ENCODE measurements around the gene FGG. TPM values are rescaled to one million over a fixed set of nuclear protein-coding genes. Genes with fewer than 3 reads are reported as not detected.

Gene FGG
- polyA plus RNA-seq, 1 donor (not counting 4 experiments of a cell fraction or from before 2014, with no cell fraction given) = 0.17 TPM

GRCh38 chr4:154625971-154626370 lies 13.5 kb upstream of the FGG start:
- H3K4me3 ChIP-seq (ENCODE audit: control insufficient read depth in 2 of 3, extremely low read depth in 1 of 3, insufficient read depth in 2 of 3, low read depth in 1 of 3, low read length in 3 of 3) = no peak overlapping the region
- DNase-seq (ENCODE audit: low read depth, low spot score) (no peak), FAIRE-seq (no peak)
- H3K9ac ChIP-seq (ENCODE audit: control insufficient read depth, extremely low read depth, insufficient read depth, low read length) = no peak overlapping the region
- H3K9me1 ChIP-seq (ENCODE audit: control insufficient read depth, extremely low read depth, insufficient read depth, low read length) = no peaks in the 10 kb centered on the region
- no peaks in the 10 kb centered on the region for H3K36me3 ChIP-seq (ENCODE audit: control insufficient read depth in 2 of 2, extremely low read depth in 1 of 2, insufficient read depth in 2 of 2, low read length in 2 of 2)
- H3K79me2 ChIP-seq (ENCODE audit: control insufficient read depth, insufficient read depth, low read length) = no peaks in the 10 kb centered on the region
- H3K27me3 ChIP-seq (ENCODE audit: control insufficient read depth, extremely low read depth, insufficient read depth, low read length) = no peaks in the 10 kb centered on the region
- no peak for TF ChIP-seq CTCF (optimal IDR thresholded peaks at IDR 0.05 in 1 of 3, IDR thresholded peaks at IDR 0.05 in 1 of 3, conservative IDR thresholded peaks at IDR 0.05 in 1 of 3; ENCODE audit: extremely low read depth in 1 of 3, insufficient read depth in 2 of 3, low read length in 3 of 3)
- TF ChIP-seq EZH2 (IDR thresholded peaks at IDR 0.05; ENCODE audit: low read length) = no peak
- no peaks in the 10 kb centered on the region for H3K9me3 ChIP-seq (ENCODE audit: control insufficient read depth, low read depth, low read length)
- peaks cover 5% of the 10 kb centered on the region for H3K4me1 ChIP-seq (ENCODE audit: control insufficient read depth, extremely low read depth, insufficient read depth, low read length)
- no peak overlapping the region for H3K27ac ChIP-seq (ENCODE audit: control insufficient read depth, insufficient read depth, low read length)
- H4K20me1 ChIP-seq (ENCODE audit: control insufficient read depth, extremely low read depth, insufficient read depth, low read length) = no peaks in the 10 kb centered on the region
- dilution Hi-C loops (cut with MboI; ENCODE audit: extremely low pct_ligation_motif_present, low sequenced_read_pairs) = no loop called here
- H2AFZ ChIP-seq (ENCODE audit: control insufficient read depth, low read length) = no peak overlapping the region
- no peak overlapping the region for H3K4me2 ChIP-seq (ENCODE audit: control insufficient read depth, extremely low read depth, insufficient read depth, low read depth, low read length)

GRCh38 chr4:154623995-154624394 lies 11.5 kb upstream of the FGG start:
- H3K9ac ChIP-seq (ENCODE audit: control insufficient read depth, extremely low read depth, insufficient read depth, low read length) = no peak overlapping the region
- H3K36me3 ChIP-seq (ENCODE audit: control insufficient read depth in 2 of 2, extremely low read depth in 1 of 2, insufficient read depth in 2 of 2, low read length in 2 of 2) = no peaks in the 10 kb centered on the region
- no peak overlapping the region for H3K4me3 ChIP-seq (ENCODE audit: control insufficient read depth in 2 of 3, extremely low read depth in 1 of 3, insufficient read depth in 2 of 3, low read depth in 1 of 3, low read length in 3 of 3)
- DNase-seq (ENCODE audit: low read depth, low spot score) = no peak
- no peaks in the 10 kb centered on the region for H3K9me3 ChIP-seq (ENCODE audit: control insufficient read depth, low read depth, low read length)
- TF ChIP-seq EZH2 (IDR thresholded peaks at IDR 0.05; ENCODE audit: low read length) (no peak), CTCF (optimal IDR thresholded peaks at IDR 0.05 in 1 of 3, IDR thresholded peaks at IDR 0.05 in 1 of 3, conservative IDR thresholded peaks at IDR 0.05 in 1 of 3; ENCODE audit: extremely low read depth in 1 of 3, insufficient read depth in 2 of 3, low read length in 3 of 3) (no peak)
- H3K9me1 ChIP-seq (ENCODE audit: control insufficient read depth, extremely low read depth, insufficient read depth, low read length) = no peaks in the 10 kb centered on the region
- peaks cover 5% of the 10 kb centered on the region for H3K4me1 ChIP-seq (ENCODE audit: control insufficient read depth, extremely low read depth, insufficient read depth, low read length)
- H3K79me2 ChIP-seq (ENCODE audit: control insufficient read depth, insufficient read depth, low read length) = no peaks in the 10 kb centered on the region
- dilution Hi-C loops (cut with MboI; ENCODE audit: extremely low pct_ligation_motif_present, low sequenced_read_pairs) = no loop called here
- no peak overlapping the region for H3K4me2 ChIP-seq (ENCODE audit: control insufficient read depth, extremely low read depth, insufficient read depth, low read depth, low read length)
- H3K27ac ChIP-seq (ENCODE audit: control insufficient read depth, insufficient read depth, low read length) = no peak overlapping the region
- H2AFZ ChIP-seq (ENCODE audit: control insufficient read depth, low read length) = no peak overlapping the region
- H3K27me3 ChIP-seq (ENCODE audit: control insufficient read depth, extremely low read depth, insufficient read depth, low read length) = no peaks in the 10 kb centered on the region
- no peak for FAIRE-seq
- no peaks in the 10 kb centered on the region for H4K20me1 ChIP-seq (ENCODE audit: control insufficient read depth, extremely low read depth, insufficient read depth, low read length)
